Duodenal mucosa (tissue), 2 donors: ENCODE results near the gene PCYT1B.
"Not testable (repeated sequence)": the region's sequence is repeated elsewhere in the genome, so short reads cannot be mapped to it uniquely, and the experiment has no call there.

Experiments used
- H3K27ac ChIP-seq: one replicate; pipeline ENCODE4 v1.7.0; 2013; ENCODE audit warnings: low read depth, low read length
- H3K27me3 ChIP-seq, 2 donors: one replicate each; pipeline ENCODE4 v1.7.0; 2013; ENCODE audit warnings: low read length in 2 of 2, control low read depth in 1 of 2; ENCODE audit not compliant: insufficient read depth in 2 of 2, control insufficient read depth in 1 of 2
- H3K36me3 ChIP-seq, 2 donors: one replicate each; pipeline ENCODE4 v1.7.0; 2013; ENCODE audit warnings: low read length in 2 of 2, control low read depth in 1 of 2; ENCODE audit not compliant: insufficient read depth in 2 of 2, control insufficient read depth in 1 of 2
- H3K4me1 ChIP-seq, 2 donors: one replicate each; pipeline ENCODE4 v1.7.0; 2013; ENCODE audit warnings: low read length in 2 of 2, control low read depth in 1 of 2; ENCODE audit not compliant: insufficient read depth in 2 of 2, control insufficient read depth in 1 of 2
- H3K4me3 ChIP-seq, 2 donors: one replicate each; pipeline ENCODE4 v1.7.0; 2013; ENCODE audit warnings: low read length in 2 of 2, low read depth in 1 of 2
- H3K9ac ChIP-seq, 2 donors: one replicate each; pipeline ENCODE4 v1.7.0; 2013; ENCODE audit warnings: low read length in 2 of 2, low read depth in 1 of 2
- H3K9me3 ChIP-seq, 2 donors: one replicate each; pipeline ENCODE4 v1.7.0; 2013; ENCODE audit warnings: low read length in 2 of 2, control low read depth in 1 of 2; ENCODE audit not compliant: control insufficient read depth in 1 of 2

PCYT1B gene

GRCh38 chrX:24672701-24673190, 25.6 kb upstream of the PCYT1B start:
- Histone ChIP-seq H3K4me3 (no peak overlapping the region), H3K9ac (no peak overlapping the region), H3K27me3 (no peaks in the 10 kb centered on the region), H3K9me3 (no peaks in the 10 kb centered on the region), H3K27ac (no peak overlapping the region), H3K4me1 (no peaks in the 10 kb centered on the region), H3K36me3 (no peaks in the 10 kb centered on the region)

GRCh38 chrX:24668111-24668510, 21.0 kb upstream of the PCYT1B start:
- Histone ChIP-seq H3K4me3 (no peak overlapping the region), H3K9me3 (no peaks in the 10 kb centered on the region), H3K27ac (no peak overlapping the region), H3K27me3 (no peaks in the 10 kb centered on the region), H3K4me1 (no peaks in the 10 kb centered on the region), H3K36me3 (no peaks in the 10 kb centered on the region), H3K9ac (no peak overlapping the region)

GRCh38 chrX:24662352-24662751, 15.2 kb upstream of the PCYT1B start:
- Histone ChIP-seq H3K27ac (no peak overlapping the region), H3K4me3 (no peak overlapping the region), H3K9me3 (no peaks in the 10 kb centered on the region), H3K27me3 (no peaks in the 10 kb centered on the region), H3K9ac (no peak overlapping the region), H3K36me3 (no peaks in the 10 kb centered on the region), H3K4me1 (no peaks in the 10 kb centered on the region)

GRCh38 chrX:24661292-24661691, 14.1 kb upstream of the PCYT1B start:
- H3K4me1 ChIP-seq, result no peaks in the 10 kb centered on the region
- H3K9me3 ChIP-seq, result no peaks in the 10 kb centered on the region
- no peak overlapping the region for H3K9ac ChIP-seq
- H3K4me3 ChIP-seq, result no peak overlapping the region
- no peaks in the 10 kb centered on the region for H3K36me3 ChIP-seq
- H3K27ac ChIP-seq, result no peak overlapping the region
- no peaks in the 10 kb centered on the region for H3K27me3 ChIP-seq

- Histone ChIP-seq H3K4me3 (no peak overlapping the region), H3K27me3 (no peaks in the 10 kb centered on the region), H3K4me1 (no peaks in the 10 kb centered on the region), H3K27ac (no peak overlapping the region), H3K36me3 (no peaks in the 10 kb centered on the region), H3K9ac (no peak overlapping the region), H3K9me3 (no peaks in the 10 kb centered on the region)
These were observed 12.5 kb upstream of the PCYT1B start for GRCh38 chrX:24659646-24660045.

- no peaks in the 10 kb centered on the region for H3K27me3 ChIP-seq
- H3K9me3 ChIP-seq, result no peaks in the 10 kb centered on the region
- no peaks in the 10 kb centered on the region for H3K36me3 ChIP-seq
- no peak overlapping the region for H3K27ac ChIP-seq
- H3K4me3 ChIP-seq, result no peak overlapping the region
- no peak overlapping the region for H3K9ac ChIP-seq
- no peaks in the 10 kb centered on the region for H3K4me1 ChIP-seq
These were observed 12.0 kb upstream of the PCYT1B start for GRCh38 chrX:24659106-24659505.

- H3K27me3 ChIP-seq, result no peaks in the 10 kb centered on the region
- no peaks in the 10 kb centered on the region for H3K9me3 ChIP-seq
- H3K27ac ChIP-seq, result no peak overlapping the region
- H3K4me1 ChIP-seq, result no peaks in the 10 kb centered on the region
- H3K4me3 ChIP-seq, result no peak overlapping the region
- H3K9ac ChIP-seq, result no peak overlapping the region
- H3K36me3 ChIP-seq, result no peaks in the 10 kb centered on the region
These were observed 11.3 kb upstream of the PCYT1B start for GRCh38 chrX:24658421-24658820.

- no peaks in the 10 kb centered on the region for H3K4me1 ChIP-seq
- H3K27me3 ChIP-seq, result no peaks in the 10 kb centered on the region
- no peak overlapping the region for H3K4me3 ChIP-seq
- no peaks in the 10 kb centered on the region for H3K36me3 ChIP-seq
- no peak overlapping the region for H3K27ac ChIP-seq
- no peak overlapping the region for H3K9ac ChIP-seq
- no peaks in the 10 kb centered on the region for H3K9me3 ChIP-seq
These were observed 10.7 kb upstream of the PCYT1B start for GRCh38 chrX:24657671-24658386.

GRCh38 chrX:24655679-24656078, 8.5 kb upstream of the PCYT1B start:
- not testable (repeated sequence) for H3K9ac ChIP-seq, H3K4me3 ChIP-seq, H3K36me3 ChIP-seq, H3K27ac ChIP-seq, H3K9me3 ChIP-seq, H3K4me1 ChIP-seq, H3K27me3 ChIP-seq

- H3K4me1 ChIP-seq, result peaks cover 0 to 2% of the 10 kb centered on the region in 2 donors
- no peak overlapping the region for H3K9ac ChIP-seq
- no peaks in the 10 kb centered on the region for H3K36me3 ChIP-seq
- no peaks in the 10 kb centered on the region for H3K9me3 ChIP-seq
- H3K27me3 ChIP-seq, result no peaks in the 10 kb centered on the region
- H3K27ac ChIP-seq, result no peak overlapping the region
- no peak overlapping the region for H3K4me3 ChIP-seq
These were observed 4.6 kb upstream of the PCYT1B start for GRCh38 chrX:24651783-24652182.
